HepG2 (cell line): ENCODE measurements around the gene MINDY2. TPM values are rescaled to one million over a fixed set of nuclear protein-coding genes. Genes with fewer than 3 reads are reported as not detected.
A peak's percentile ranks its signal among the peaks of the same experiment; 100 is the strongest.

ENCODE experiments used
- DDIT3 ChIP-seq: sonication (generic); formaldehyde crosslinking; IDR thresholded peaks from 2 replicates; pipeline ENCODE4 v1.4.0; 2020; ENCODE audit warnings: mild to moderate bottlenecking, missing genetic modification reagents
- DMTF1 ChIP-seq: sonication (generic); formaldehyde crosslinking; IDR thresholded peaks from 2 replicates; pipeline ENCODE4 v1.4.0; 2020; ENCODE audit warnings: mild to moderate bottlenecking, missing genetic modification reagents
- LRRFIP1 ChIP-seq: sonication (generic); formaldehyde crosslinking; conservative IDR thresholded peaks from 2 replicates; pipeline ENCODE4 v1.4.0; 2020; ENCODE audit warnings: missing genetic modification reagents
- MIER2 ChIP-seq: IDR thresholded peaks from 2 replicates; pipeline ENCODE4 v1.6.1; 2016; ENCODE audit warnings: missing biosample characterization, missing genetic modification reagents
- PAX8 ChIP-seq: sonication (generic); formaldehyde crosslinking; IDR thresholded peaks from 2 replicates; pipeline ENCODE4 v1.8.0; 2022; ENCODE audit warnings: mild to moderate bottlenecking, missing genetic modification reagents, borderline replicate concordance
- SATB2 ChIP-seq: sonication (generic); formaldehyde crosslinking; IDR thresholded peaks from 2 replicates; pipeline ENCODE4 v1.5.0; 2020; ENCODE audit warnings: missing genetic modification reagents
- TSC22D2 ChIP-seq: sonication (generic); formaldehyde crosslinking; IDR thresholded peaks from 2 replicates; pipeline ENCODE4 v1.5.1; 2020; ENCODE audit warnings: missing genetic modification reagents, mild to moderate bottlenecking, borderline replicate concordance
- WIZ ChIP-seq: sonication (generic); formaldehyde crosslinking; IDR thresholded peaks from 2 replicates; pipeline ENCODE4 v1.5.1; 2020; ENCODE audit warnings: mild to moderate bottlenecking, missing genetic modification reagents
- ZBTB3 ChIP-seq: sonication (generic); formaldehyde crosslinking; IDR thresholded peaks from 2 replicates; pipeline ENCODE4 v1.4.0; 2020; ENCODE audit warnings: low read depth, mild to moderate bottlenecking, moderate library complexity, missing genetic modification reagents, borderline replicate concordance
- ZFP41 ChIP-seq: sonication (generic); formaldehyde crosslinking; IDR thresholded peaks from 2 replicates; pipeline ENCODE4 v1.4.0; 2020; ENCODE audit warnings: mild to moderate bottlenecking, missing genetic modification reagents, borderline replicate concordance
- ZNF234 ChIP-seq: sonication (generic); formaldehyde crosslinking; conservative IDR thresholded peaks from 2 replicates; pipeline ENCODE4 v1.5.1; 2020; ENCODE audit warnings: mild to moderate bottlenecking, missing genetic modification reagents
- ZNF276 ChIP-seq: sonication (generic); formaldehyde crosslinking; IDR thresholded peaks from 2 replicates; pipeline ENCODE4 v1.4.0; 2020; ENCODE audit warnings: mild to moderate bottlenecking, low read depth, missing genetic modification reagents
- ZNF33B ChIP-seq: sonication (generic); formaldehyde crosslinking; IDR thresholded peaks from 2 replicates; pipeline ENCODE4 v1.5.1; 2020; ENCODE audit warnings: mild to moderate bottlenecking, missing genetic modification reagents
- ZNF34 ChIP-seq: sonication (generic); formaldehyde crosslinking; IDR thresholded peaks from 2 replicates; pipeline ENCODE4 v1.4.0; 2020; ENCODE audit warnings: mild to moderate bottlenecking, missing genetic modification reagents, borderline replicate concordance
- ZNF441 ChIP-seq: sonication (generic); formaldehyde crosslinking; IDR thresholded peaks from 2 replicates; pipeline ENCODE4 v1.7.0; 2021; ENCODE audit warnings: missing genetic modification reagents, borderline replicate concordance
- ZNF558 ChIP-seq: sonication (generic); formaldehyde crosslinking; IDR thresholded peaks from 2 replicates; pipeline ENCODE4 v1.9.0; 2022; ENCODE audit warnings: mild to moderate bottlenecking, missing genetic modification reagents, borderline replicate concordance
- ZNF570 ChIP-seq: sonication (generic); formaldehyde crosslinking; IDR thresholded peaks from 2 replicates; pipeline ENCODE4 v1.4.0; 2020; ENCODE audit warnings: mild to moderate bottlenecking, missing genetic modification reagents, borderline replicate concordance
- ZNF7 ChIP-seq: IDR thresholded peaks from 2 replicates; pipeline ENCODE4 v1.6.1; 2016; ENCODE audit warnings: missing biosample characterization, missing genetic modification reagents
- ZNF761 ChIP-seq: sonication (generic); formaldehyde crosslinking; conservative IDR thresholded peaks from 2 replicates; pipeline ENCODE4 v1.4.0; 2020; ENCODE audit warnings: mild to moderate bottlenecking, missing genetic modification reagents
- ZNF878 ChIP-seq: sonication (generic); formaldehyde crosslinking; IDR thresholded peaks from 2 replicates; pipeline ENCODE4 v1.8.1; 2023; ENCODE audit warnings: mild to moderate bottlenecking, missing genetic modification reagents, moderate library complexity
- ZSCAN20 ChIP-seq: sonication (generic); formaldehyde crosslinking; IDR thresholded peaks from 2 replicates; pipeline ENCODE4 v1.4.0; 2020; ENCODE audit warnings: missing genetic modification reagents, mild to moderate bottlenecking, borderline replicate concordance
- polyA plus RNA-seq, 8 experiments: library from polyadenylated mRNA; depleted of rRNA in 3 of 8; stranded (reverse) in 7 of 8; unstranded in 1 of 8; fragments of >200 nt; fragmentation: Illumina TruSeq in 4 of 8; extraction: Trizol in 4 of 8; gene quantifications; 2 replicates each; pipeline versions ENCODE4 v1.2.1 to v1.2.3, GENCODE V29; 2011 to 2016; ENCODE audit warnings: low read depth in 4 of 8, missing spikeins in 1 of 8, mixed read lengths in 1 of 8; ENCODE audit not compliant: insufficient read depth in 1 of 8
- total RNA-seq, 5 experiments: library from RNA; depleted of rRNA; stranded (reverse); fragments of >200 nt; fragmentation: Illumina TruSeq; extraction: Trizol; gene quantifications; 2 replicates each; pipeline ENCODE4 v1.2.3, GENCODE V29; 2016; ENCODE audit warnings: low read depth in 1 of 5

Gene MINDY2
- total and polyA plus RNA-seq, 2 of the 13 experiments (the other 11 are each of a cell fraction or from before 2014, with no cell fraction given) = 7.2 to 12.6 TPM

- TF ChIP-seq DDIT3 (CRISPR knock-in tag) = no peak
- no peak for TF ChIP-seq LRRFIP1 (CRISPR knock-in tag)
- no peak for TF ChIP-seq TSC22D2
- TF ChIP-seq ZNF878 = peak; percentile 81
- TF ChIP-seq ZNF761 (CRISPR knock-in tag) = peak; percentile 87
- TF ChIP-seq ZNF558 = no peak
- TF ChIP-seq ZNF276 = peak; percentile 70; the same call in 1 of the 2 replicates
- TF ChIP-seq SATB2 (CRISPR knock-in tag) = no peak; the same call in 1 of the 2 replicates
- peak; percentile 98 for TF ChIP-seq PAX8 (CRISPR knock-in tag)
- TF ChIP-seq DMTF1 (CRISPR knock-in tag) = 0 out of 2 replicates have a peak, but pooled peaks have one; percentile 35
- peak; percentile 46; the same call in 1 of the 2 replicates for TF ChIP-seq ZNF441 (CRISPR knock-in tag)
- TF ChIP-seq ZNF7 (CRISPR knock-in tag) = no peak
- 0 out of 2 replicates have a peak, but pooled peaks have one; percentile 61 for TF ChIP-seq ZNF34 (CRISPR knock-in tag)
- no peak for TF ChIP-seq ZSCAN20
- peak; percentile 91 for TF ChIP-seq ZBTB3
- TF ChIP-seq ZNF570 (CRISPR knock-in tag) = no peak
- TF ChIP-seq ZFP41 = no peak
- TF ChIP-seq ZNF33B (CRISPR knock-in tag) = 0 out of 2 replicates have a peak, but pooled peaks have one; percentile 38
- no peak; the same call in 1 of the 2 replicates for TF ChIP-seq MIER2
- no peak for TF ChIP-seq WIZ (CRISPR knock-in tag)
- TF ChIP-seq ZNF234 = no peak
Observed at GRCh38 chr15:58770857-58771620, at the start of gene MINDY2 (continued).
